Measurements from ENCODE around the gene HNF1B.

DNA sequence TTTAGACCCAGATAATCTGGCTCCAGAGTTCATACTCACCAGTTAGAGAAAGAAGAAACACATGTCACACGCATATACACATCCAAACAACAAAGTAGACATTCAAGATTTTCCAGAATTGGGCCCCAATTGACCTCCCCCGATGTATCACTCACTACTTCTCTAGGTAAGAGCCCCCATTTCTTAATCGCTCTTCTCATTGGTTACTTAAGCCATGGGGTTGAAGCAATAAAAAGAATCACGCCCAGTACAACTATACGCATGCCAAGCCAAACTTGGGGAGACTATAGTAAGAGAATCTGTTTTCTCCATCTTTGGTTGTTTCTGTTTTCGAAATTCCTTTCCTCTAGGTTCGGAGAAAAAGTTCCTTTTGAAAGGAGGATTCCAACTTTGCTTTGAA is 102.2 kb downstream of the HNF1B start:
- TF ChIP-seq EZH2 (IDR thresholded peaks at IDR 0.05; ENCODE audit: low read depth) (no peak), CTCF (conservative IDR thresholded peaks at IDR 0.05) (no peak)
